HL-60 (cell line): Measurements from ENCODE around the gene TTC34.

ENCODE experiments used
- DNase-seq, 2 experiments: peaks; one replicate each; pipeline ENCODE4 v3.0.0-alpha.2; 2010 to 2020; ENCODE audit warnings: low read depth in 1 of 2, low spot score in 1 of 2
- H3K27ac ChIP-seq: fragments of 250-450 bp; sonication (Bioruptor Pico); replicated peaks from 2 replicates; pipeline ENCODE4 v1.5.1; 2020; ENCODE audit warnings: mild to moderate bottlenecking, moderate library complexity
- H3K27me3 ChIP-seq: fragments of 250-450 bp; sonication (Bioruptor Pico); 2 replicates; pipeline ENCODE4 v1.5.1; 2021; ENCODE audit warnings: mild to moderate bottlenecking, moderate library complexity; ENCODE audit not compliant: insufficient read depth, poor library complexity, severe bottlenecking
- H3K4me3 ChIP-seq: replicated peaks from 2 replicates; pipeline ENCODE4 v1.5.1; 2011; ENCODE audit warnings: mild to moderate bottlenecking, control low read depth, low read length; ENCODE audit not compliant: insufficient read depth
- CTCF ChIP-seq: IDR thresholded peaks from one replicate; pipeline ENCODE4 v1.5.1; 2011; ENCODE audit warnings: low read length, control low read depth, inconsistent platforms; ENCODE audit not compliant: insufficient read depth
- GABPA ChIP-seq: IDR thresholded peaks from 2 replicates; pipeline ENCODE4 v1.6.1; 2012; ENCODE audit warnings: low read depth
- POLR2AphosphoS5 ChIP-seq: IDR thresholded peaks from 2 replicates; pipeline ENCODE4 v1.6.1; 2012; ENCODE audit warnings: low read depth
- REST ChIP-seq: IDR thresholded peaks from 2 replicates; pipeline ENCODE4 v1.6.1; 2012; ENCODE audit warnings: low read depth; ENCODE audit not compliant: insufficient replicate concordance
- SPI1 ChIP-seq: IDR thresholded peaks from 2 replicates; pipeline ENCODE4 v1.6.1; 2012; ENCODE audit warnings: low read depth, mild to moderate bottlenecking, borderline replicate concordance

Gene TTC34

GRCh38 chr1:2632561-2633361 lies 168.7 kb downstream of the TTC34 start, which contains the start of gene MMEL1:
Gene MMEL1 (minus strand): TSS chr1:2633016. CDS start chr1:2629484, 3,532 bp downstream.
- TF ChIP-seq REST (no peak), GABPA (no peak), POLR2AphosphoS5 (no peak), SPI1 (no peak), CTCF (no peak)
- no peak for DNase-seq
- Histone ChIP-seq H3K27ac (no peak within 1 kb of the TSS), H3K27me3 (peaks cover 9% of the 10 kb centered on the region), H3K4me3 (no peak within 1 kb of the TSS)

- Histone ChIP-seq H3K27me3 (peaks cover 12% of the 10 kb centered on the region), H3K4me3 (no peak overlapping the region), H3K27ac (no peak overlapping the region)
- DNase-seq, result no peak
- no peak for TF ChIP-seq SPI1
- no peak for TF ChIP-seq GABPA
- TF ChIP-seq REST, result no peak
- TF ChIP-seq POLR2AphosphoS5, result no peak
- no peak for TF ChIP-seq CTCF
Measured at GRCh38 chr1:2632051-2632430, 169.5 kb downstream of the TTC34 start.

GRCh38 chr1:2631136-2632050 lies 170.1 kb downstream of the TTC34 start:
- DNase-seq, result no peak
- TF ChIP-seq GABPA (no peak), POLR2AphosphoS5 (no peak), CTCF (no peak), SPI1 (no peak), REST (no peak)
- Histone ChIP-seq H3K27me3 (peaks cover 19% of the 10 kb centered on the region), H3K27ac (no peak overlapping the region), H3K4me3 (no peak overlapping the region)
